Mammary epithelial cell (primary cell): ENCODE measurements around the gene CEACAM3.

ENCODE experiments used
- CTCF ChIP-seq, 2 donors: IDR thresholded peaks in 1 of 2; conservative IDR thresholded peaks in 1 of 2; 2 replicates each; pipeline ENCODE4 v1.5.1; 2011 to 2012; ENCODE audit warnings: inconsistent platforms in 2 of 2, low read length in 2 of 2, mild to moderate bottlenecking in 2 of 2, control low read depth in 1 of 2, low read depth in 1 of 2; ENCODE audit not compliant: insufficient read depth in 1 of 2; ENCODE audit errors: extremely low read depth in 1 of 2
- EZH2 ChIP-seq: IDR thresholded peaks from 2 replicates; pipeline ENCODE4 v1.6.1; 2012; ENCODE audit warnings: low read length, inconsistent platforms, borderline replicate concordance

GRCh38 chr19:41816761-41817160, 20.4 kb downstream of the CEACAM3 start:
- TF ChIP-seq CTCF (conservative IDR thresholded peaks at IDR 0.05 in 1 of 2, IDR thresholded peaks at IDR 0.05 in 1 of 2; ENCODE audit: extremely low read depth in 1 of 2, insufficient read depth in 1 of 2, low read depth in 1 of 2, low read length in 2 of 2) (no peak), EZH2 (no peak)
